HEK293 (cell line): ENCODE measurements around the gene DYNLRB1.

Source experiments
- GLIS2 ChIP-seq: fragments of 450-650 bp; formaldehyde crosslinking; IDR thresholded peaks from 2 replicates; pipeline ENCODE4 v1.5.1; 2016; ENCODE audit warnings: missing biosample characterization, missing genetic modification characterization
- INSM2 ChIP-seq: fragments of 450-650 bp; formaldehyde crosslinking; IDR thresholded peaks from 2 replicates; pipeline ENCODE4 v1.5.1; 2016; ENCODE audit warnings: missing biosample characterization, missing genetic modification characterization
- KLF1 ChIP-seq: fragments of 450-650 bp; formaldehyde crosslinking; IDR thresholded peaks from 2 replicates; pipeline ENCODE4 v1.5.1; 2016; ENCODE audit warnings: missing biosample characterization, missing genetic modification characterization
- KLF17 ChIP-seq: fragments of 450-650 bp; formaldehyde crosslinking; IDR thresholded peaks from 2 replicates; pipeline ENCODE4 v1.5.1; 2016; ENCODE audit warnings: missing biosample characterization, missing genetic modification characterization
- KLF9 ChIP-seq: fragments of 450-650 bp; formaldehyde crosslinking; IDR thresholded peaks from 2 replicates; pipeline ENCODE4 v1.5.1; 2016; ENCODE audit warnings: missing biosample characterization, missing genetic modification characterization, low read depth
- MZF1 ChIP-seq: fragments of 450-650 bp; formaldehyde crosslinking; IDR thresholded peaks from 2 replicates; pipeline ENCODE4 v1.5.1; 2017; ENCODE audit warnings: missing biosample characterization, missing genetic modification characterization, borderline replicate concordance
- OSR2 ChIP-seq: fragments of 450-650 bp; formaldehyde crosslinking; IDR thresholded peaks from 2 replicates; pipeline ENCODE4 v1.5.1; 2016; ENCODE audit warnings: missing biosample characterization, missing genetic modification characterization
- REPIN1 ChIP-seq: fragments of 450-650 bp; formaldehyde crosslinking; IDR thresholded peaks from 2 replicates; pipeline ENCODE4 v1.5.1; 2017; ENCODE audit warnings: missing biosample characterization, missing genetic modification characterization, low read depth
- SP3 ChIP-seq: fragments of 450-650 bp; formaldehyde crosslinking; IDR thresholded peaks from 2 replicates; pipeline ENCODE4 v1.5.1; 2016; ENCODE audit warnings: missing biosample characterization, missing genetic modification characterization
- TCF7L2 ChIP-seq: IDR thresholded peaks from 2 replicates; pipeline ENCODE4 v1.6.1; 2011; ENCODE audit warnings: low read depth, mild to moderate bottlenecking, inconsistent platforms, low read length, moderate library complexity, borderline replicate concordance
- ZBTB26 ChIP-seq: fragments of 450-650 bp; formaldehyde crosslinking; optimal IDR thresholded peaks from 2 replicates; pipeline ENCODE3; 2016; ENCODE audit warnings: missing biosample characterization, mild to moderate bottlenecking, missing genetic modification characterization
- ZBTB6 ChIP-seq: fragments of 450-650 bp; formaldehyde crosslinking; IDR thresholded peaks from 2 replicates; pipeline ENCODE4 v1.5.1; 2017; ENCODE audit warnings: missing biosample characterization, missing genetic modification characterization
- ZFP41 ChIP-seq: fragments of 450-650 bp; formaldehyde crosslinking; IDR thresholded peaks from 2 replicates; pipeline ENCODE4 v1.5.1; 2016; ENCODE audit warnings: missing biosample characterization, missing genetic modification characterization, borderline replicate concordance
- ZNF114 ChIP-seq: fragments of 450-650 bp; formaldehyde crosslinking; IDR thresholded peaks from 2 replicates; pipeline ENCODE4 v1.5.0; 2017; ENCODE audit warnings: missing biosample characterization, missing genetic modification characterization
- ZNF155 ChIP-seq: fragments of 450-650 bp; formaldehyde crosslinking; IDR thresholded peaks from 2 replicates; pipeline ENCODE4 v1.5.1; 2016; ENCODE audit warnings: missing biosample characterization, missing genetic modification characterization
- ZNF211 ChIP-seq: fragments of 450-650 bp; formaldehyde crosslinking; IDR thresholded peaks from 2 replicates; pipeline ENCODE4 v1.5.1; 2016; ENCODE audit warnings: low read depth, missing biosample characterization, missing genetic modification characterization
- ZNF221 ChIP-seq: fragments of 450-650 bp; formaldehyde crosslinking; IDR thresholded peaks from 2 replicates; pipeline ENCODE4 v1.5.1; 2017; ENCODE audit warnings: missing biosample characterization, missing genetic modification characterization, borderline replicate concordance
- ZNF266 ChIP-seq: fragments of 450-650 bp; formaldehyde crosslinking; IDR thresholded peaks from 2 replicates; pipeline ENCODE4 v1.5.1; 2016; ENCODE audit warnings: missing biosample characterization, missing genetic modification characterization, low read depth
- ZNF280C ChIP-seq: fragments of 450-650 bp; formaldehyde crosslinking; IDR thresholded peaks from 2 replicates; pipeline ENCODE4 v1.5.1; 2016; ENCODE audit warnings: missing biosample characterization, missing genetic modification characterization
- ZNF302 ChIP-seq: fragments of 450-650 bp; formaldehyde crosslinking; IDR thresholded peaks from 2 replicates; pipeline ENCODE4 v1.5.1; 2016; ENCODE audit warnings: missing biosample characterization, missing genetic modification characterization, low read depth
- ZNF394 ChIP-seq: fragments of 450-650 bp; formaldehyde crosslinking; IDR thresholded peaks from 2 replicates; pipeline ENCODE4 v1.5.1; 2016; ENCODE audit warnings: missing biosample characterization, missing genetic modification characterization, mild to moderate bottlenecking, moderate library complexity, borderline replicate concordance
- ZNF488 ChIP-seq: fragments of 450-650 bp; formaldehyde crosslinking; IDR thresholded peaks from 2 replicates; pipeline ENCODE4 v1.5.1; 2016; ENCODE audit warnings: missing biosample characterization, missing genetic modification characterization
- ZNF518A ChIP-seq: fragments of 450-650 bp; formaldehyde crosslinking; conservative IDR thresholded peaks from 2 replicates; pipeline ENCODE4 v1.5.1; 2016; ENCODE audit warnings: low read depth, missing biosample characterization, missing genetic modification characterization
- ZNF548 ChIP-seq: fragments of 450-650 bp; formaldehyde crosslinking; IDR thresholded peaks from 2 replicates; pipeline ENCODE4 v1.5.1; 2016; ENCODE audit warnings: missing biosample characterization, missing genetic modification characterization
- ZNF837 ChIP-seq: fragments of 450-650 bp; formaldehyde crosslinking; IDR thresholded peaks from 2 replicates; pipeline ENCODE4 v1.5.1; 2016; ENCODE audit warnings: missing biosample characterization, missing genetic modification characterization
- ZSCAN16 ChIP-seq: fragments of 450-650 bp; formaldehyde crosslinking; IDR thresholded peaks from 2 replicates; pipeline ENCODE4 v1.5.1; 2016; ENCODE audit warnings: missing biosample characterization, missing genetic modification characterization

Gene DYNLRB1

GRCh38 chr20:34525709-34526416 is 9.6 kb downstream of the DYNLRB1 start (continued):
- TF ChIP-seq ZBTB6 (tag by site-specific recombination) = no peak
- TF ChIP-seq ZFP41 (tag by site-specific recombination) = no peak
- TF ChIP-seq ZNF114 (tag by site-specific recombination) = no peak
- no peak for TF ChIP-seq ZBTB26 (tag by site-specific recombination)
- TF ChIP-seq REPIN1 (tag by site-specific recombination) = no peak
- TF ChIP-seq ZNF394 = no peak
- TF ChIP-seq ZNF518A (tag by site-specific recombination) = no peak
- TF ChIP-seq ZNF302 (tag by site-specific recombination) = no peak
- no peak for TF ChIP-seq KLF1
- TF ChIP-seq MZF1 (tag by site-specific recombination) = peak; percentile 33; the same call in 1 of the 2 replicates
- no peak for TF ChIP-seq TCF7L2
- TF ChIP-seq ZNF280C (tag by site-specific recombination) = no peak
- TF ChIP-seq KLF17 = peak; percentile 92
- no peak for TF ChIP-seq ZNF155 (tag by site-specific recombination)
- 0 out of 2 replicates have a peak, but pooled peaks have one; percentile 13 for TF ChIP-seq OSR2 (tag by site-specific recombination)
- TF ChIP-seq KLF9 (tag by site-specific recombination) = no peak
- TF ChIP-seq ZSCAN16 (tag by site-specific recombination) = no peak
- TF ChIP-seq SP3 = 0 out of 2 replicates have a peak, but pooled peaks have one; percentile 34
- no peak for TF ChIP-seq ZNF221 (tag by site-specific recombination)
- TF ChIP-seq GLIS2 (tag by site-specific recombination) = peak; percentile 71
- TF ChIP-seq INSM2 (tag by site-specific recombination) = peak; percentile 69
- TF ChIP-seq ZNF548 (tag by site-specific recombination) = no peak
- TF ChIP-seq ZNF837 (tag by site-specific recombination) = no peak
- TF ChIP-seq ZNF266 = no peak
- TF ChIP-seq ZNF488 (tag by site-specific recombination) = no peak
- TF ChIP-seq ZNF211 (tag by site-specific recombination) = no peak
